ENCODE results near the gene DYSF.

GRCh38 chr2:71619230-71619741, 165.9 kb downstream of the DYSF start:
- TF ChIP-seq GATA2 (IDR thresholded peaks at IDR 0.05; ENCODE audit: low read depth, low read length) (no peak), GATA3 (IDR thresholded peaks at IDR 0.05; ENCODE audit: low read depth, low read length) (no peak)

Data from SH-SY5Y (cell line).